Lung microvascular endothelial cell (primary cell): ENCODE measurements around the gene ADRA1B. TPM values are rescaled to one million over a fixed set of nuclear protein-coding genes. Genes with fewer than 3 reads are reported as not detected.
"Not testable (repeated sequence)": the region's sequence is repeated elsewhere in the genome, so short reads cannot be mapped to it uniquely, and the experiment has no call there.

Experiments
- DNase-seq, 2 donors: peaks; one replicate each; pipeline versions ENCODE4 v3.0.0 to v3.0.0-alpha.2; 2010; ENCODE audit warnings: low read depth in 2 of 2
- total RNA-seq: library from RNA; depleted of rRNA; stranded (reverse); fragments of >200 nt; gene quantifications from 2 replicates; pipeline ENCODE4 v1.2.1, GENCODE V29; 2014

The ADRA1B gene
- total RNA-seq, 1 donor from 2014 or later, result under 0.01 TPM

DNA sequence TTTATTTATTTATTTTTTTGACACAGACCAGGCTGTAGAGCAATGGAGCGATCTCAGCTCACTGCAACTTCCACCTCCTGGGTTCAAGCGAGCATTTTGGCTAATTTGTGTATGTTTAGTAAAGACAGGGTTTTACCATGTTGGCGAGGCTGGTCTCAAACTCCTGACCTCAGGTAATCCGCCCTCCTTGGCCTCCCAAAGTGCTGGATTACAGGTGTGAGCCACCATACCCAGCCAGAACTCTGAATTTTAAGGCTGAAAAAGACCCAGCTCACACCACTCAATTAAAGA is 49.5 kb downstream of the ADRA1B start:
- DNase-seq, result not testable (repeated sequence)

GRCh38 chr5:159969966-159970365 is 53.7 kb downstream of the ADRA1B start:
- DNase-seq, result no peak

- no peak for DNase-seq
Observed at GRCh38 chr5:159971038-159971437, 54.8 kb downstream of the ADRA1B start.

DNA sequence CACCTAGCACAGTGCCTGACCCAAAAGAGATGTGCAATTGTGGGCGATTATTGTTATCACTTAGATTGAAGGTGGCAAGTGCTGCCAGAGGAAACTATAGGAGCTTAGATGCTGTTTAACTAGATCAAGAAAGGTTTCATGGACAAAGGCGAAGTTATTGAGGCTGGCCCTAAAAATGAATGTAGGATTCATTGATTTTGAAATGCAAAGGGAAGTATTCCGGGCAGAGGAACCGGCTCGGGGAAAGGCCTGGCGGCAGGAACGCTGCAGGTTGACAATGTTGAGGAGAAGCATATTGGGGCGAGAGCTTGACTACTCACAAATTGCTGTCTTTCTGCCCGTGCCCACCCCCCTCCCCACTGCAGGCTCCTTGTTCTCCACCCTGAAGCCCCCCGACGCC is 55.2 kb downstream of the ADRA1B start:
- no peak for DNase-seq

DNA sequence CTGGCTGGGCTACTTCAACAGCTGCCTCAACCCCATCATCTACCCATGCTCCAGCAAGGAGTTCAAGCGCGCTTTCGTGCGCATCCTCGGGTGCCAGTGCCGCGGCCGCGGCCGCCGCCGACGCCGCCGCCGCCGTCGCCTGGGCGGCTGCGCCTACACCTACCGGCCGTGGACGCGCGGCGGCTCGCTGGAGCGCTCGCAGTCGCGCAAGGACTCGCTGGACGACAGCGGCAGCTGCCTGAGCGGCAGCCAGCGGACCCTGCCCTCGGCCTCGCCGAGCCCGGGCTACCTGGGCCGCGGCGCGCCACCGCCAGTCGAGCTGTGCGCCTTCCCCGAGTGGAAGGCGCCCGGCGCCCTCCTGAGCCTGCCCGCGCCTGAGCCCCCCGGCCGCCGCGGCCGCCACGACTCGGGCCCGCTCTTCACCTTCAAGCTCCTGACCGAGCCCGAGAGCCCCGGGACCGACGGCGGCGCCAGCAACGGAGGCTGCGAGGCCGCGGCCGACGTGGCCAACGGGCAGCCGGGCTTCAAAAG is 55.7 kb downstream of the ADRA1B start:
- peak; percentile 38 to 43 for DNase-seq

DNA sequence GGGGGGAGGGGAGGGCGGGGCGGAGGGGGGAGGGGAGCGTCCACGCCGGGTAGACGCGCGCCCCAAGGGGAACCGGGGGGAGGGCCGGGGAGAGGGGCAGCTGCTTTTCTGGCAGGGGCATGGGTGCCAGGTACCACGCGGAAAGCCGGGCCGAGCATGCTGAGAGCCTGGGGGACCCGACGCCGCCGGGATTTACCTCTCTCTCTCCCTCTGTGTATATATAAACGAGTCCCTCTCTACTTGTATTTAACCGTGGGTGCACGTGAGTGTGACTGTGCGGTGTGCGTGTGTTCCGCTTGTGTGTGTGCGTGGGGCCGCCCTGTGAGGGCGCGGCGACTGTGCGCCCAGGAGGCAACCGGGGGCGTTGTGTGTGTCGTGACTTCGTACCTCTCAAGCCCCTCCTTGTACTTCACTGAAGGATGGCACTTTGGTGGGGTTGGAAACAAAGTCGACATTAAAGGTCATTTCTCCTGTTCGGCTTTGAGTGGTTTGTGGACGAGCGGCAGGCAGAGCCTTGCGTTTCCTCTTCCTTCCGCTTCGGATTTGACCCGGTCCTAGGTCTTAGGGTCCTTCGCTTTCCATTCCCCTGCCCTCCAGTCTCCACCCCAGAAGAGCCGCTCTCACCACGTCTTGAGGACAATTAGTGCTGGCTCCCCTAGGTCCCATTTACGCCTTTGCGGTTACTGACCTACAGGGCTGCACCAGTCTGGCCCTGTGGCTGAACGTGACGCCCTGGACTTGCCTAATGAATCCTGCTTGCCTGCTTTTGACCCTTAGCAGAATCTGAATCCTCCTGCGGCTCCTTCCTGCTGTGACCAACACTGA is 56.5 kb downstream of the ADRA1B start:
- no peak for DNase-seq

DNA sequence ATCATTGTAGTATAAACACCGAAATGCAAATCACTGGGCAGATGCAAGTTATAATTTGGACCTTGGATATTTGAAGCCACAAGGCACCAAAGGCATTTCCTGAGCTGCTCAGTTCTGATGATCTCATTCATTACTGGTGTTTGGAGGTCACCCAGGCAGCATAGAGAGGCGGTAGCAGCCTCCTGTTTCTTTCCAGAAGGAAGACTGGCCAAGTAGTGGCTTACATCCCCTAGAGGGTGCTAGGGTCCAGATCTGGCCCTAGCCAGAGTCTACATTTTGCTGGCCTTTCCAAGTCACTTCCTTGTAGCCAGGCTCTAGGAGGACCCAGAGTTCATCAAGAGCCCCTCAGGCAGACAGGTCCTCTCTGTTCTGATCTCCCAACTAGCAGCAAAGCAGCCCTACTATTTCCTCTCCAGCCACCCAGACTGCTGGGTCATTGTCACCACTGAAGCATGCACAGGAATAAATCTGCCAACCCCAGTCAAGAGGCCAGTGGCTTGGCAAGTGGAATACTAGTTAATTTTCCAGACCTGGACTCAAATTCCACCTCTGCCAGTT is 59.3 kb downstream of the ADRA1B start:
- DNase-seq, result peak; percentile 39 to 93

DNA sequence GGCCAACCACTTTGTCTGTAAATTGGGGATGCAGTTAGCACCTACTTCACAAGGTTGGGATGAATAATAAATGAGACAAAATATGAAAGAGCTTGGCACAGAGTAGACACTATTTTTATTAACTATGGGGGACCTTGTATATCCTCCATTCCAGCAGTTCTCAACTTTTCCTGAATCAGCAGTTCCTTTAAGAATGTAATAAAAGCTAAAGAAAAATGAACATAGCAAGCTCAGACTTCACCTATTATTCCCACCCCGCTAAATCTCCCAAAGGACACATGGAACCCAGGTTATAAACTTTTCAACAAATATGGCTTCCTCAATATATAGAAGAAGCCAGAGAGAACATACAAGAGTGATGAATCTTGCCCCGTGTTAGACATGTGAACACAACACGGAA is 60.6 kb downstream of the ADRA1B start:
- no peak for DNase-seq

DNA sequence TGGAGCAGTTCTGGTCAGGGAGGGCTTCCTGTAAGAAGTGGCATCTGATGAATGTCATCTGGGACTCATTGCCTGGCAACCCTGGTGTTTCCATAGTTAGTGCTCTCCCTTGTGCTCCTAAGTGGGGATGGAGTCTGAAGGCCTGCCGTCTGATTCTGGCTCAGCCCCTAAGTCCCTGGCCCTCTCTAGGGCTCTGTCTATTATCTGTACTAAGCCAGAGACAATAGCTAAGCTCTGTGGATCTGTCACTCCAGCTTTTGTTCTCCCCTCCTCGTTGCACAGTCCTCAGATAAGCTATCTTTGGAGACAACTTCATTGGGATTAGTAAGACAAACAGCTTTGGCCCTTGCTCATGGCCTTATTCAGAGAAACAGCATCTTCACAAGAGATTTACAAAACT is 62.1 kb downstream of the ADRA1B start:
- no peak for DNase-seq

GRCh38 chr5:159982421-159983173 is 66.3 kb downstream of the ADRA1B start:
- no peak for DNase-seq

- DNase-seq, result peak; percentile 74 to 75
Observed at GRCh38 chr5:159987031-159987674, 70.9 kb downstream of the ADRA1B start.

- no peak for DNase-seq
Observed at GRCh38 chr5:159990506-159990905, 74.2 kb downstream of the ADRA1B start.

GRCh38 chr5:159992566-159992965 is 76.3 kb downstream of the ADRA1B start:
- no peak for DNase-seq

- DNase-seq, result no peak
Observed at GRCh38 chr5:159993194-159993593, 76.9 kb downstream of the ADRA1B start.

DNA sequence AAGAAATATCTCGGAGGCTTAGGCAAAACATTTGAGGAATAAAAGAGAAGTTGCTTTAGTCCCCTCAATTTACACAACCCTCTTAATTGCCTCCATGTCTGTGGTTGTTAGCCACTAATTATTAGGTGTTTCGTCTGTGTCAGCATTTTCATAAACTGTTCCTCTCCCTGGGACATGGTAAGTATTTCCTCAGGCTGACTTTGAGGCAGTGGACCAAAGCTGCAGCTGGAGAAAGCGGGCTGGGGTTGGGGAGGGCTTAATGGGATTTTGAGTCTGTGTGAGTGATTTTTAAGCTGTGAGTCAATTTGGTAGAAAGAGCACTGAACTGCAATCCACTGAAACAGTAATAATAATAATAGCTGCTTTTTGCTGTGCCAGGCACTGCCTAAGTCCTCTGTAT is 79.6 kb downstream of the ADRA1B start:
- DNase-seq, result no peak

- DNase-seq, result no peak
Observed at GRCh38 chr5:160001457-160001856, 85.2 kb downstream of the ADRA1B start.

DNA sequence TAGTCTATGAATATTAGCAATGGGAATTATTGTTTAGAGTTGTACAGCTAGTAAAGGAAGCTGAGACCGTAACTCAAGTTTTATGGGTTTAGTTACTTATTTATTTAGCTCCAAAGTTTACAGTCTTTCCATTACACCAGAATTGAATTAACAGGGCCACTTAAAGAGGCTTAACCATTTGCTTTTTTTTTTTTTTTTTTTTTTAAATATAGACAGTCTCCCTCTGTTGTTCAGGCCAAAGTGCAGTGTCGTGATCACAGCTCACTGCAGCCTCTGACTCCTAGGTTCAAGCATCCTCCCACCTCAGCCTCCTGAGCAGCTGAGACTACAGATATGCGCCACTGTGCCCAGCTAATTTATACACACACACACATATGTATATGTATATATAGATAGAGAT is 91.2 kb downstream of the ADRA1B start:
- no peak for DNase-seq

- DNase-seq, result not testable (repeated sequence)
Observed at GRCh38 chr5:160008529-160008876, 92.2 kb downstream of the ADRA1B start.

DNA sequence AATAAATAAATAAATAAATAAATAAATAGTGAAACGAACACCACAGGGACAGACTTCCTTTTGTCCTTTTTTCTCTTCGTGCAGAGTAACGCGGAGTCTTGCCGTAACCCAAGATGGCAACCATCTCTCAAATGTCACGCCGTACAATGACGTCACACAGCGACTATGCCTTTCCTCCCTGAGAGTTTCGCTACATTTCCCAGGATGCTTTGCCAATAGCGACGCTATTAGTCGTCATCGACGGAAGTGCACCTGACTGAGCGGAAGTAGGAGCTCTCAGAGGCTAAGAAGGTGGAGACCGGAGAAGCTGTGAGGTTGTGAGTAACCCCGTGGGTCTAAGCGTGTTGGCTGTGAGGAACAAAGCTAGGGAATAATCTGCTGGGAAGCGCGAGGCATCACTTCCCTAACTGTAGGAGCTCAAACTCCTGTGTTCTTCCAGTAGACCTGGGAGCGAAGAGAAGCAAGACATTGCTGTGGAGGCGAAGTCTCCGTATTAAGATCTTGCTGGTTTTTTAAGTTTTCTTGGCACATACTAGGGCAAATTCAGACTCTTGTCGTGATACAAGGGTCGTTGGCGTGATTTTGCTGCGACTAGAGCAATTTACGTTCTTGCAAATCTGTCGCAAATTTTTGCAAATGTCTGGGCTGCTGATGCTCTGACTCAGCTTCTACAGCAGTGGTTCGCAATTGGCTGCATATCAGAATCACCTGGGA is 92.8 kb downstream of the ADRA1B start, which contains the start of gene TTC1:
Gene TTC1, plus strand, starts transcription at position 263 of the 714 bp plus-strand sequence. CDS start 1,390 bp downstream, outside the sequence.
- DNase-seq, result peak; percentile 99 to 100

GRCh38 chr5:160009591-160009989 is 93.3 kb downstream of the ADRA1B start:
- DNase-seq, result no peak

GRCh38 chr5:160011471-160011870 is 95.2 kb downstream of the ADRA1B start:
- no peak for DNase-seq
